GM08714 (cell line): ENCODE results near the gene RNF148.
"Not testable (repeated sequence)": the region's sequence is repeated elsewhere in the genome, so short reads cannot be mapped to it uniquely, and the experiment has no call there.

Source experiments
- H3K4me3 ChIP-seq: fragments of 200-500 bp; sonication (Bioruptor generic); 2 replicates; pipeline ENCODE4 v1.5.1; 2014; ENCODE audit warnings: mild to moderate bottlenecking, low read length, inconsistent platforms
- ZNF274 ChIP-seq: IDR thresholded peaks from 2 replicates; pipeline ENCODE4 v1.6.1; 2012; ENCODE audit warnings: mild to moderate bottlenecking, low read depth, low read length

The RNF148 gene

DNA sequence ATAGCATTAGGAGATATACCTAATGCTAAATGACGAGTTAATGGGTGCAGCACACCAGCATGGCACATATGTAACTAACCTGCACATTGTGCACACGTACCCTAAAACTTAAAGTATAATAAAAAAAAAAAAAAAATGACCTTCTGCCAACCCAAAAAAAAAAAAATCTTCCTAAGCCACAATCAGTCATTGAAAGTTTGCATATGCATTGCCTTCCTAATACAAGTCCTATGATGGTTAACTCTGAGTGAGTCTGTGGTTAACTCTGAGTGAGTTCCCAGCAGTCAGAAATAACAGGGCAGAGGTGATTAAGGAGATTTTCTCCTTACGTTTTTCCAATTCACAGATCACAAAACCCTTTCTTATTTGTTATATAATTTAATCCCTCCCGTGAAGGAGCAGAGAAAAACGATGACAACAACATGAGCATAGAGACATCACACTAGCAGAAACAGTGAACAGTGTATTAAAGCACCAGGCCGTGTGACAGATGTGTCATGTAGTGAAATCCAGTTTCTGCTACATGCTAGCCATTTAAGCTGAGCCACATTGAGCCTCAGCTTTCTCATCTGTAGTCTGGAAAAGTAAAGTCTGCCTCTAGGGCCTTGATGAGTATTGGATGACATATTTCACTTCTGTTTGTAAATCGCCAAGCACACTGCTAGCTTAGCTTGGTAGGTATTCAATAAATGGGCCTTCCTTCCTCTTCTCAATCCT lies 7.4 kb upstream of the RNF148 start:
- no peak for TF ChIP-seq ZNF274
- no peak overlapping the region for H3K4me3 ChIP-seq

- H3K4me3 ChIP-seq = no peak overlapping the region
- TF ChIP-seq ZNF274 = no peak
These were observed 4.1 kb upstream of the RNF148 start for GRCh38 chr7:122706836-122707235.

- no peak for TF ChIP-seq ZNF274
- H3K4me3 ChIP-seq = no peak within 1 kb of the TSS
These were observed 3.7 kb downstream of the RNF148 start, which contains the start of gene RNF133 for GRCh38 chr7:122699017-122699416. Gene RNF133, minus strand, starts transcription at chr7:122699117. Its CDS starts 199 bp downstream, at chr7:122698918.

DNA sequence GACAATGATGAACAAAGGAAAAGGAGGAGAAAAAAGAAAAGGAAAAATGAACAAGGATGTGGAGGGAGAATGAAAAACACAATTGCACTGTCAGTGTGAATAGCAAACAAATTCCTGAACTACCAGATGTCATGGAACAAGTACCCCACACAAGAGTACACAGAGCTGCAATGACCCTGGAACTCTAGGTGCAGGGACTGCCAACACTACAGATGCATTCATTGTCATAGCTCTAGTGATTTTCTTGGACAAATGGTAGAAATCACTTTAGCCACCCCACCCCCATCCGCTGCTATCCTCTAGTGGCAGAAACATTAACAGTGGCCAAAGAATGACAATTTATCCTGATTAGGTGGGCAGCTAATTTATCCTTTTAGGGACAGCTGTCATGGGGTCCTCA lies 6.9 kb downstream of the RNF148 start:
- no peak for TF ChIP-seq ZNF274
- H3K4me3 ChIP-seq = no peak overlapping the region

GRCh38 chr7:122694697-122695096 lies 8.0 kb downstream of the RNF148 start:
- TF ChIP-seq ZNF274 = no peak
- H3K4me3 ChIP-seq = no peak overlapping the region

DNA sequence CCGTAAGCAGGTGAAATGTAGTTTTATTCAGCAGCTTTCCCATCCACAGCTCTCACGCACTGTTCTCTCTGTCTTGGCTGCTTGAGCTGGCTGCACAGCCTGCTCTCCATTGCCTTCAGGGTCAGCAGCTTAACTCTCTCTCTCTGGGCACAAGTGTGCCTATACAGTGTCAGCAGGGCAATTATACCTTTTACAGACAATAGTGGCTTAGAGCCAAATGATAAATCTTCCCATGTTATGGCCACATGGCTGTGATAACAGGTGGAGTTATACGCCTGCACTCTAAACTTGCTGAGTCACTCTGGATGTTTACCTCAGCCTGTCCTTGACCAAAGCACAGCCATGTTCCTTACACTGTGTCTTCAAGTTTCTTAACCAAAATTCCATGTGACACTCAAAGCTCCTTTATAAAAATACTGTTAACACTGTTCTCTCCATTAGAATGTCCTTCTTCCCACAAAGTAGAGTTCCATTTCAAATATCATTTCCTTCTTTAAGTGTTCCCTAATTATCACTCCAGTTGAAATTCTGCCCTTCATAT lies 9.9 kb downstream of the RNF148 start:
- no peak for TF ChIP-seq ZNF274
- H3K4me3 ChIP-seq = no peak overlapping the region

DNA sequence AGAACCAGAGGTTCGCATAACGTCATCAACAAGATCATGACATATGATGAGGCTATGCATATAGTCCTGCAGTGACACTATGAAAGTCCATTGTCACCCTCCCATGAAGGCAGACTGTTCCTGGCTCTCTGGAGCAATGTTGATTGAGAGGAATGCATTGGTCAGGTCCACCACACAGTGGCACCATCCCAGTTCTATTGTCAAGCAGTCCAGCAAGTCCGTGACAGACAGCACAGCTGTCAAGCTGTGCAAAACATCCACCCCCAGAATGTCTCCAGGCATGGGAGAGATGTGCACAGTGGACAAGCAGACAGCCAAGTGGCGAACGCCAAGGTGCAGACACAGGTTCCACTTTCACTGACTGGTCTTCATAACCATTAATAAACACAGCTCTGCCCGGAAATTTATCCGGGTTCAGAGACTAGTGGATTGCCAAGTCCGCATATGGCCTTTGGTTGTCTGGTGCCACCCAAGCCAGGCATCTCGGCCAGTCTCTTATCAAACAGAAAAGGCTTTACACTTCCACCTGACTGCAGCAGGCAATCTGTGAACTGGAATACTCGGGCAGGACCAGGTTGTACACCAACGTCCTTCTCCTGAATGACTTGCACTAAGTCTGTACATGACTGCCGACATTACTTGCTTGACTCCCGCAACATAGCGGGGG lies 11.0 kb downstream of the RNF148 start:
- no peak overlapping the region for H3K4me3 ChIP-seq
- no peak for TF ChIP-seq ZNF274

GRCh38 chr7:122689346-122690109 lies 13.2 kb downstream of the RNF148 start:
- TF ChIP-seq ZNF274 = no peak
- no peak overlapping the region for H3K4me3 ChIP-seq

GRCh38 chr7:122688400-122688998 lies 14.2 kb downstream of the RNF148 start:
- no peak for TF ChIP-seq ZNF274
- no peak overlapping the region for H3K4me3 ChIP-seq

- TF ChIP-seq ZNF274 = no peak
- no peak overlapping the region for H3K4me3 ChIP-seq
These were observed 16.3 kb downstream of the RNF148 start for GRCh38 chr7:122686360-122686878.

GRCh38 chr7:122684504-122684903 lies 18.2 kb downstream of the RNF148 start:
- no peak for TF ChIP-seq ZNF274
- no peak overlapping the region for H3K4me3 ChIP-seq

GRCh38 chr7:122682815-122683550 lies 19.7 kb downstream of the RNF148 start:
- no peak for TF ChIP-seq ZNF274
- H3K4me3 ChIP-seq = no peak overlapping the region

DNA sequence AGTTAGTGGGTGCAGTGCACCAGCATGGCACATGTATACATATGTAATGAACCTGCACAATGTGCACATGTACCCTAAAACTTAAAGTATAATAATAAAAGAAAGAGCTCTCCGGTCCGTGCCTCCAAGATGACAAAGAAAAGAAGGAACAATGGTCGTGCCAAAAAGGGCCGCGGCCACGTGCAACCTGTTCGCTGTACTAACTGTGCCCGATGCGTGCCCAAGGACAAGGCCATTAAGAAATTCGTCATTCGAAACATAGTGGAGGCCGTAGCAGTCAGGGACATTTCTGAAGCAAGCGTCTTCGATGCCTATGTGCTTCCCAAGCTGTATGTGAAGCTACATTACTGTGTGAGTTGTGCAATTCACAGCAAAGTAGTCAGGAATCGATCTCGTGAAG lies 21.5 kb downstream of the RNF148 start:
- not testable (repeated sequence) for H3K4me3 ChIP-seq
